DOHH2 (cell line): ENCODE data around the gene CLRN1.

Experiments
- H3F3A ChIP-seq: fragments of 200-600 bp; sonication (generic), shearing (Covaris generic); 2 replicates; pipeline ENCODE4 v1.6.0; 2016; ENCODE audit warnings: antibody characterized with exemption, mild to moderate bottlenecking; ENCODE audit not compliant: control insufficient read depth, insufficient read depth
- H3K27ac ChIP-seq: fragments of 200-600 bp; sonication (generic); 2 replicates; pipeline ENCODE4 v1.5.1; 2014; ENCODE audit warnings: low read depth, mild to moderate bottlenecking, low read length, moderate library complexity
- H3K27me3 ChIP-seq: fragments of 200-600 bp; sonication (generic); 2 replicates; pipeline ENCODE4 v1.6.1; 2014; ENCODE audit warnings: mild to moderate bottlenecking, low read length, mixed read lengths; ENCODE audit not compliant: control insufficient read depth
- H3K36me3 ChIP-seq: fragments of 200-600 bp; sonication (generic); 2 replicates; pipeline ENCODE4 v1.6.1; 2014; ENCODE audit warnings: mild to moderate bottlenecking, low read length, moderate library complexity, mixed read lengths; ENCODE audit not compliant: control insufficient read depth
- H3K4me1 ChIP-seq: fragments of 200-600 bp; sonication (generic); 2 replicates; pipeline ENCODE4 v1.6.1; 2014; ENCODE audit warnings: mild to moderate bottlenecking, low read length, mixed read lengths; ENCODE audit not compliant: control insufficient read depth
- H3K4me2 ChIP-seq: fragments of 200-600 bp; sonication (generic); 2 replicates; pipeline ENCODE4 v1.6.0; 2014; ENCODE audit warnings: mild to moderate bottlenecking, low read length, moderate library complexity
- H3K4me3 ChIP-seq: fragments of 200-600 bp; sonication (generic); 2 replicates; pipeline ENCODE4 v1.5.1; 2014; ENCODE audit warnings: mild to moderate bottlenecking, low read length, mixed read lengths
- H3K79me2 ChIP-seq: fragments of 200-600 bp; sonication (generic); 2 replicates; pipeline ENCODE4 v1.6.1; 2014; ENCODE audit warnings: mild to moderate bottlenecking, low read length, mixed read lengths; ENCODE audit not compliant: control insufficient read depth
- H3K9me2 ChIP-seq: fragments of 200-600 bp; sonication (generic); replicated peaks from 2 replicates; pipeline ENCODE4 v1.6.1; 2014; ENCODE audit warnings: mild to moderate bottlenecking, low read length, mixed read lengths; ENCODE audit not compliant: control insufficient read depth
- H3K9me3 ChIP-seq: fragments of 200-600 bp; sonication (generic); 2 replicates; pipeline ENCODE4 v1.6.1; 2014; ENCODE audit warnings: antibody characterized with exemption, low read length, mixed read lengths; ENCODE audit not compliant: control insufficient read depth, insufficient read depth
- H4K20me1 ChIP-seq: fragments of 200-600 bp; sonication (generic); 2 replicates; pipeline ENCODE4 v1.6.0; 2014; ENCODE audit warnings: low read depth, mild to moderate bottlenecking, antibody characterized with exemption, low read length, moderate library complexity; ENCODE audit not compliant: control insufficient read depth, insufficient read depth
- EZH2phosphoT487 ChIP-seq: fragments of 200-600 bp; sonication (generic); IDR thresholded peaks from 2 replicates; pipeline ENCODE4 v1.6.1; 2017; ENCODE audit warnings: borderline replicate concordance, mild to moderate bottlenecking, antibody characterized with exemption, low read length, moderate library complexity, mixed read lengths
- TF ChIP-seq, protein P1 (sequence below): fragments of 200-600 bp; sonication (generic); IDR thresholded peaks from one replicate; pipeline ENCODE4 v1.5.1; 2014; ENCODE audit warnings: antibody characterized with exemption, mild to moderate bottlenecking, low read depth, low read length; ENCODE audit not compliant: poor library complexity, severe bottlenecking

The CLRN1 gene

DNA sequence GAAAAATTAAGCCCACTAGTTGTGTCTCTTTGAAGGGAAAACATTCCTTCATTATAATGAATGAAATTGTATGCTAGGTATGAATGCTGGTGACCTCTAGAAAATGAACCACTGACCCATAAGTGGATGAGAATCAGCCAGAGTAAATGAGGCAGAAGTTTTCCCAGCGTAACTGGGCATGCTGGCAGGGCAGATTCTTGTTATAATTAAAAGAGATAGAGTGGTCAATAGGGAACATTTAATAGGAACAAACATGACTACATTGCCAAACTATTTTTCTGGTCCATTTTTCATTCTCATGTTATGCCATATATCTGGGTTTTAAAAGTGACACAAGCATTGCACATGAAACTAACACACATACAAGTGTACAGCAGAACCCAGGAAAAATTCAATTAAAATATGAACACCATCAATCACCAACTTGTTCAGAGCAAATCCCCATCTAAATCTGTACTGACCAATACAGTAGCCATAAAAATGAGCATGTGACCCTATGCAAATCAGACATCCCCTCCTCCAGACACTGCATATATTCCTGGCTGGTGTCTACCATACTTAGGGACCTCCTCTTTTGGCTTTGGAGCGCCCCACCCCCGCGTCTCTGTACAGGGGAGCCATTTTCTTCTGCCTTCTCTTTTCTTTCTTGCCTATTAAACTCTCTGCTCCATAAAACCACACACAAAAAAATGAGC, 4.0 kb downstream of the CLRN1 start:
- TF ChIP-seq, protein P1, sequence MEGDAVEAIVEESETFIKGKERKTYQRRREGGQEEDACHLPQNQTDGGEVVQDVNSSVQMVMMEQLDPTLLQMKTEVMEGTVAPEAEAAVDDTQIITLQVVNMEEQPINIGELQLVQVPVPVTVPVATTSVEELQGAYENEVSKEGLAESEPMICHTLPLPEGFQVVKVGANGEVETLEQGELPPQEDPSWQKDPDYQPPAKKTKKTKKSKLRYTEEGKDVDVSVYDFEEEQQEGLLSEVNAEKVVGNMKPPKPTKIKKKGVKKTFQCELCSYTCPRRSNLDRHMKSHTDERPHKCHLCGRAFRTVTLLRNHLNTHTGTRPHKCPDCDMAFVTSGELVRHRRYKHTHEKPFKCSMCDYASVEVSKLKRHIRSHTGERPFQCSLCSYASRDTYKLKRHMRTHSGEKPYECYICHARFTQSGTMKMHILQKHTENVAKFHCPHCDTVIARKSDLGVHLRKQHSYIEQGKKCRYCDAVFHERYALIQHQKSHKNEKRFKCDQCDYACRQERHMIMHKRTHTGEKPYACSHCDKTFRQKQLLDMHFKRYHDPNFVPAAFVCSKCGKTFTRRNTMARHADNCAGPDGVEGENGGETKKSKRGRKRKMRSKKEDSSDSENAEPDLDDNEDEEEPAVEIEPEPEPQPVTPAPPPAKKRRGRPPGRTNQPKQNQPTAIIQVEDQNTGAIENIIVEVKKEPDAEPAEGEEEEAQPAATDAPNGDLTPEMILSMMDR: no peak
- TF ChIP-seq EZH2phosphoT487: no peak
- no peaks in the 10 kb centered on the region for H3K4me1 ChIP-seq
- no peaks in the 10 kb centered on the region for H3K9me3 ChIP-seq
- no peaks in the 10 kb centered on the region for H3F3A ChIP-seq
- H3K4me2 ChIP-seq: no peak overlapping the region
- no peak overlapping the region for H3K4me3 ChIP-seq
- H3K9me2 ChIP-seq: no peaks in the 10 kb centered on the region
- H3K36me3 ChIP-seq: no peaks in the 10 kb centered on the region
- H3K27me3 ChIP-seq: no peaks in the 10 kb centered on the region; the same call in 1 of the 2 replicates
- H3K27ac ChIP-seq: no peak overlapping the region
- no peaks in the 10 kb centered on the region for H3K79me2 ChIP-seq
- no peaks in the 10 kb centered on the region for H4K20me1 ChIP-seq

DNA sequence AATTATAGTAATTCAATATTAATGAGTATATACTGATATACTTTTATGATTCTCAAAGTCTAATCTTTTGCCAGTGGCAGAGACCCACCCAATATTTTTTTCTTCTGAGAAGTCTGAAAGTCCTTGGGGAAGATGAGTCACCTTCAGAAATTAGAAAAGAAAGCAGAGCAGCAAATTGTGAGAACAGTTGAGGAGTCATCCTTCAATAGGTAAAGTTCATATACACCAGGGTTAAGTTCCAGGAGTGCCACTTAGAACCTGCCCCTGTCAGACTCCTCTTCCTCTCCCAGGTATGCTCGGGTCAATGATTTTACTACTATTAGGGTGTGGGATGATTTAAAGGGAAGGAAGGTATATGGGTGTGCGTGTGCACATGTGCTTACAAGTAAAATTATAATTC, 7.1 kb downstream of the CLRN1 start:
- Histone ChIP-seq H4K20me1 (no peaks in the 10 kb centered on the region), H3K4me3 (no peak overlapping the region), H3F3A (no peaks in the 10 kb centered on the region), H3K4me2 (no peak overlapping the region), H3K9me2 (no peaks in the 10 kb centered on the region), H3K9me3 (no peaks in the 10 kb centered on the region), H3K36me3 (no peaks in the 10 kb centered on the region), H3K27me3 (peaks cover 4% of the 10 kb centered on the region), H3K4me1 (no peaks in the 10 kb centered on the region), H3K79me2 (no peaks in the 10 kb centered on the region), H3K27ac (no peak overlapping the region)
- TF ChIP-seq, protein P1: no peak
- no peak for TF ChIP-seq EZH2phosphoT487

DNA sequence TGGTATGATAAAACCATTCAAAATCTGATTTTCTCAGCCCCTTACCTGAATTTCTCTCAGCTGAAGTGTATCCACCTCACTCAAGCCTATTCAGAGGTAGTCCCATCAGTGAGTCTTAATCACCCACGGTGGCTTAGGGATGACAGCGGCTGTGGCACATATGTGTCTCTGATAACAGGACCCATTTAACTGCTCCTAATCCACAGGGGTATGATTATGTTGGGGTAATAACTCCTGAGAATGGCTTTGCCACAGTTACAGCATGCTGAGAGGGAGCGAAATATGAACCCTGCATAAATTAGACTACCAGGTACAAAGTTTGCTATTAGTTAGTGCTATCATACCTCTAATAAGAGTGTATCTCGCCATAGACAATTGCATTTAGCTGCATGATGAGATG, 10.6 kb downstream of the CLRN1 start:
- Histone ChIP-seq H3K9me3 (no peaks in the 10 kb centered on the region), H3K27me3 (peaks cover 4% of the 10 kb centered on the region), H4K20me1 (no peaks in the 10 kb centered on the region), H3K9me2 (no peaks in the 10 kb centered on the region), H3K36me3 (no peaks in the 10 kb centered on the region), H3K4me2 (no peak overlapping the region), H3K79me2 (no peaks in the 10 kb centered on the region), H3K4me1 (no peaks in the 10 kb centered on the region), H3K4me3 (no peak overlapping the region), H3K27ac (no peak overlapping the region), H3F3A (no peaks in the 10 kb centered on the region)
- TF ChIP-seq, protein P1: no peak
- TF ChIP-seq EZH2phosphoT487: no peak
